Activated B cell treated with CpG ODN at 0.5 μM for 24 hours (primary cell): ENCODE measurements around the gene PLXDC1. TPM values are rescaled to one million over a fixed set of nuclear protein-coding genes. Genes with fewer than 3 reads are reported as not detected.

Experiments used
- ATAC-seq: fragments of 200-7000 bp; cut with Tn5 transposase; one replicate; pipeline ENCODE4 v1.10.0; 2021; ENCODE audit warnings: low read depth, mild to moderate bottlenecking, moderate library complexity
- CTCF ChIA-PET: fragments of 350-600 bp; sonication (Branson Sonifier 250); formaldehyde crosslinking; loops from one replicate; lab custom pipeline; 2021; ENCODE audit warnings: antibody characterized with exemption; lab: Charles Lee
- POLR2A ChIA-PET: fragments of 350-600 bp; sonication (Branson Sonifier 250); formaldehyde crosslinking; loops from one replicate; lab custom pipeline; 2021; ENCODE audit warnings: antibody characterized with exemption; lab: Charles Lee
- DNase-seq: peaks from one replicate; pipeline ENCODE4 v3.0.0; 2022
- H3K27ac Mint-ChIP-seq: one replicate; pipeline ENCODE4 v1.8.0; 2020; ENCODE audit warnings: mixed read lengths
- H3K27me3 Mint-ChIP-seq: one replicate; pipeline ENCODE4 v1.8.0; 2021; ENCODE audit warnings: mixed read lengths
- H3K36me3 Mint-ChIP-seq: one replicate; pipeline ENCODE4 v1.8.0; 2021; ENCODE audit warnings: low read depth, mixed read lengths
- H3K4me1 Mint-ChIP-seq: one replicate; pipeline ENCODE4 v1.8.0; 2021; ENCODE audit warnings: mixed read lengths
- H3K4me3 Mint-ChIP-seq: one replicate; pipeline ENCODE4 v1.8.0; 2020; ENCODE audit warnings: mild to moderate bottlenecking, mixed read lengths
- H3K9me3 Mint-ChIP-seq: one replicate; pipeline ENCODE4 v1.8.0; 2020; ENCODE audit warnings: mixed read lengths
- intact Hi-C: fragments of 100-400 bp; cut with micrococcal nuclease; formaldehyde crosslinking; loops from one replicate; pipeline ENCODE4 v1.15.1; 2024
- total RNA-seq: library from RNA; stranded (reverse); gene quantifications from 2 replicates; pipeline ENCODE4 v1.2.3, GENCODE V29; 2022
- TF ChIP-seq, protein P1 (sequence below): fragments of 200-600 bp; IDR thresholded peaks from one replicate; pipeline ENCODE4 v1.8.0; 2022; ENCODE audit warnings: antibody characterized with exemption, mild to moderate bottlenecking

Gene PLXDC1
- total RNA-seq, 1 donor from 2014 or later = not detected

DNA sequence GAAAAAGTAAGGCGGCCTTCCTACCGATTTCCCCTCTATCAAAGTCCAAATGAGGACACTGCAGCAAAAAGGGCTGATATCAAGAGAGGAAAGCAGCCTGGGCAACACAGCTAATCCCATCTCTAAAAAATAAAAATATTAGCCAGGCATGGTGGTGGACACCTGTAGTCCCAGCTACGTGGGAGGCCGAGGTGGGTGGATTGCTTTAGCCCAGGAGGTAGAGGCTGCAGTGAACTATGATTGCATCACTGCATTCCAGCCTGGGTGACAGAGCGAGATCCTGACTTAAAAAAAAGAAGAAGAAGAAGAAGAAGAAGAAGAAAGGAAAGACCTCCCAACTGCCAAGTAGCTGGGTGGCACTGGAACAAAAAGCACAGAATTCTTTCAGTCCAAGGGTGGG lies 31.6 kb upstream of the PLXDC1 start:
- DNase-seq = no peak
- TF ChIP-seq, protein P1, sequence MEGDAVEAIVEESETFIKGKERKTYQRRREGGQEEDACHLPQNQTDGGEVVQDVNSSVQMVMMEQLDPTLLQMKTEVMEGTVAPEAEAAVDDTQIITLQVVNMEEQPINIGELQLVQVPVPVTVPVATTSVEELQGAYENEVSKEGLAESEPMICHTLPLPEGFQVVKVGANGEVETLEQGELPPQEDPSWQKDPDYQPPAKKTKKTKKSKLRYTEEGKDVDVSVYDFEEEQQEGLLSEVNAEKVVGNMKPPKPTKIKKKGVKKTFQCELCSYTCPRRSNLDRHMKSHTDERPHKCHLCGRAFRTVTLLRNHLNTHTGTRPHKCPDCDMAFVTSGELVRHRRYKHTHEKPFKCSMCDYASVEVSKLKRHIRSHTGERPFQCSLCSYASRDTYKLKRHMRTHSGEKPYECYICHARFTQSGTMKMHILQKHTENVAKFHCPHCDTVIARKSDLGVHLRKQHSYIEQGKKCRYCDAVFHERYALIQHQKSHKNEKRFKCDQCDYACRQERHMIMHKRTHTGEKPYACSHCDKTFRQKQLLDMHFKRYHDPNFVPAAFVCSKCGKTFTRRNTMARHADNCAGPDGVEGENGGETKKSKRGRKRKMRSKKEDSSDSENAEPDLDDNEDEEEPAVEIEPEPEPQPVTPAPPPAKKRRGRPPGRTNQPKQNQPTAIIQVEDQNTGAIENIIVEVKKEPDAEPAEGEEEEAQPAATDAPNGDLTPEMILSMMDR = no peak
- ChIA-PET CTCF (interaction anchor here (1.0 to 1.8 kb wide), 2 partner anchors 8 to 200 kb away, joined by 4 to 6 read pairs; no protein-coding TSS in a partner anchor), POLR2A (no interaction called here)
- H3K36me3 Mint-ChIP-seq = peaks cover 4% of the 10 kb centered on the region
- no peaks in the 10 kb centered on the region for H3K9me3 Mint-ChIP-seq
- ATAC-seq = no peak
- no peak overlapping the region for H3K27ac Mint-ChIP-seq
- intact Hi-C loops = no loop called here
- no peaks in the 10 kb centered on the region for H3K4me1 Mint-ChIP-seq
- H3K4me3 Mint-ChIP-seq = no peak overlapping the region
- no peaks in the 10 kb centered on the region for H3K27me3 Mint-ChIP-seq

DNA sequence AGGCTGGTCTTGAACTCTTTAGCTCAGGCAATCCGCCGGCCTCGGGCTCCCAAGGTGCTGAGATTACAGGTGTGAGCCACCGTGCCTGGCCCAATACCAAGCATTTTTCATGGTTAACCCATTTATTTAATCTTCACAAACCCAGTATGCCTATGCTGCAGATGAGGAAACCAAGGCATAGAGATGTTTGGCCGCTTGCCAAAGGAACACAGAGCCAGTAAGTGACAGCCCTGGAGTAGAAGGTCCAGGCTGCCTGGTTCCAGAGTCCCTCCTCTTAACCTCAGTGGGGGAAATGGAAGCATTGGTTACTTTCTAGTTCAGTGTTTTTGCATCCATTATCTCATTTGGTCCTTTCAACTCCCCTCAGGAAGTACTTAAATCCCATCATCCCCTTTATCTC lies 29.9 kb upstream of the PLXDC1 start:
- Mint-ChIP-seq H3K4me1 (no peaks in the 10 kb centered on the region), H3K27ac (no peak overlapping the region), H3K36me3 (peaks cover 6% of the 10 kb centered on the region), H3K27me3 (no peaks in the 10 kb centered on the region), H3K9me3 (no peaks in the 10 kb centered on the region), H3K4me3 (no peak overlapping the region)
- TF ChIP-seq, protein P1 = no peak
- ATAC-seq (no peak), DNase-seq (no peak)
- CTCF ChIA-PET = no interaction called here
- intact Hi-C loops = no loop called here
- POLR2A ChIA-PET = no interaction called here

DNA sequence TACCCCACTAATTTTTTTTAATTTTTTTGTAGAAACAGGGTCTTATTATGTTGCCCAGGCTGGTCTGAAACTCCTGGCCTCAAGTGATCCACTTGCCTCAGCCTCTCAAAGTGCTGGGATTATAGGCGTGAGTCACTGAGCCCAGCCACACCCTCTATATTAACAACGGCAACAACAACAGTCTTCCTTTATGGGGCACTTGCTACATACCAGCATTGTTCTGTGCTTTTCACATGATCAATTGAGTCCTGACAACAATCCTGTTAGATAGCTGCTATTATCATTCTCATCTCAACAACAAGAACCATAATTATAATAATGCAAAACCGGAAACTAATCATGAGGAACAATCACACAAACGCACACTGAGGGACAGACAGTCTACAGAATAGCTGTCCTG lies 27.1 kb upstream of the PLXDC1 start:
- H3K27me3 Mint-ChIP-seq = peaks cover 2% of the 10 kb centered on the region
- H3K27ac Mint-ChIP-seq = no peak overlapping the region
- CTCF ChIA-PET = interaction anchor here (6.4 kb wide), 1 partner anchor 13 kb away, joined by 48 read pairs; the partner anchor contains the start of gene ARL5C
- H3K4me3 Mint-ChIP-seq = no peak overlapping the region
- H3K9me3 Mint-ChIP-seq = no peaks in the 10 kb centered on the region
- intact Hi-C loops = no loop called here
- no peak for ATAC-seq
- TF ChIP-seq, protein P1 = no peak
- POLR2A ChIA-PET = no interaction called here
- peaks cover 4% of the 10 kb centered on the region for H3K36me3 Mint-ChIP-seq
- DNase-seq = no peak
- peaks cover 5% of the 10 kb centered on the region for H3K4me1 Mint-ChIP-seq

DNA sequence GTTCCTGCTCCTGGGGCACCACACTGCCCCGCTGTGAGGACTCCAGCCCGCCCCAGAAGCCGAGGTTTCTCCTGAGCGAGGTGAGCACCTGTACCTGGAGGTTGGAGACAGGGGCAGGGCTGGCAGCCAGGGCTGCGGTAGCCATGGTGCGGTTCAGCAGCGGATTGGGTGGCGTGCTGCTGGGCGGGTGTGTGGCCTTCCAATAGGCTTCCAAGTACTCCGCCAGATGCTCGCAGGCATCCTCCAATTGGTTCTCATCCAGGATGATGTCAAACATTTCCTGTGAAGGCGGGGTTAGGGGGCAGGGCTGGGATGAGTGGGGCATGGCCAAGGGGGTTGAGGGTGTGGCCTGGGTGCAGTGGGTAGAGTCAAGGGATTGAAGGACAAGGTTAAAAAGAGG lies 25.8 kb upstream of the PLXDC1 start:
- no peaks in the 10 kb centered on the region for H3K9me3 Mint-ChIP-seq
- intact Hi-C loops = no loop called here
- H3K27ac Mint-ChIP-seq = no peak overlapping the region
- peaks cover 8% of the 10 kb centered on the region for H3K27me3 Mint-ChIP-seq
- CTCF ChIA-PET = interaction anchor here (6.4 kb wide), 1 partner anchor 12 kb away, joined by 48 read pairs; the partner anchor contains the start of gene ARL5C
- DNase-seq = no peak
- POLR2A ChIA-PET = no interaction called here
- no peak for ATAC-seq
- TF ChIP-seq, protein P1 = no peak
- H3K4me1 Mint-ChIP-seq = peaks cover 5% of the 10 kb centered on the region
- no peak overlapping the region for H3K4me3 Mint-ChIP-seq
- H3K36me3 Mint-ChIP-seq = peaks cover 2% of the 10 kb centered on the region

DNA sequence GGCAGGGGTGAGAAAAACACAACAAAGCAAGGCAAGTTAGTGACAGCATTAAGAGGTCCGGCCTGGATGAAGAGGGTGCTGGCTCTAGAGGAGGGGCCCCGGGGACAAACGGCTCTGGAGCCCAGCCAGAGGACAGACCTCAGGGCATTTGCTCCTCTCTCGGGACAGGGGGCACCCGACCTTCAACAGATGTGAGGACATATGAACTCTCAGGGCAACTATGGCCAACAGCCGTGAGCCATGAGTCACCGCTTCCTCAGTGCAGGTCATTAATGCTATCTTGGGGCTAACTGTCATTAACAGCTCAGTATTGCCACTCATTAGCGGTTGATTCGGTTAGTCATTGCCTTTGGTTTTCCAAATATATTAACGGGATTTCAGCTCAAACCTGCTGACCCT lies 24.3 kb upstream of the PLXDC1 start:
- peaks cover 14% of the 10 kb centered on the region for H3K27me3 Mint-ChIP-seq
- peaks cover 5% of the 10 kb centered on the region for H3K4me1 Mint-ChIP-seq
- intact Hi-C loops = loop anchor here (1.0 kb wide), 1 partner anchor 192 kb away; no protein-coding TSS in a partner anchor
- H3K27ac Mint-ChIP-seq = no peak overlapping the region
- ChIA-PET POLR2A (interaction anchor here (0.6 to 2.0 kb wide), 3 partner anchors 9 to 29 kb away, joined by 3 to 6 read pairs (median 3); partner anchors contain the start of gene RPL19), CTCF (interaction anchor here (0.6 to 6.4 kb wide), 9 partner anchors 10 to 321 kb away, joined by 3 to 49 read pairs (median 6); partner anchors contain the start of genes ARL5C and RPL19)
- H3K9me3 Mint-ChIP-seq = no peaks in the 10 kb centered on the region
- ATAC-seq = no peak
- TF ChIP-seq, protein P1 = no peak
- no peak overlapping the region for H3K4me3 Mint-ChIP-seq
- no peak for DNase-seq
- peaks cover 2% of the 10 kb centered on the region for H3K36me3 Mint-ChIP-seq
